Natural killer cell (primary cell): ENCODE results near the gene EPS8. TPM values are rescaled to one million over a fixed set of nuclear protein-coding genes. Genes with fewer than 3 reads are reported as not detected.

Experiments
- ATAC-seq, 3 donors: fragments of 150-1000 bp in 2 of 3; fragments of 200-7000 bp in 1 of 3; cut with Tn5 transposase; 1 replicate in 1 of 3; 2 replicates in 2 of 3; pipeline ENCODE4 v1.10.0; 2021; ENCODE audit warnings: mild to moderate bottlenecking in 2 of 3, moderate library complexity in 2 of 3
- DNase-seq, 2 donors: peaks; one replicate each; pipeline versions ENCODE4 v3.0.0 to v3.0.0-alpha.2; 2013 to 2021; ENCODE audit warnings: mixed read lengths in 1 of 2
- H3K27ac ChIP-seq: one replicate; pipeline ENCODE4 v1.5.1; 2013; ENCODE audit warnings: mild to moderate bottlenecking, low read length
- H3K27me3 ChIP-seq: one replicate; pipeline ENCODE4 v1.6.1; 2013; ENCODE audit warnings: low read length; ENCODE audit not compliant: control insufficient read depth, insufficient read depth
- H3K36me3 ChIP-seq: one replicate; pipeline ENCODE4 v1.6.1; 2013; ENCODE audit warnings: low read length; ENCODE audit not compliant: control insufficient read depth, insufficient read depth
- H3K4me1 ChIP-seq: one replicate; pipeline ENCODE4 v1.6.1; 2013; ENCODE audit warnings: low read length; ENCODE audit not compliant: control insufficient read depth, insufficient read depth
- H3K4me3 ChIP-seq: one replicate; pipeline ENCODE4 v1.5.1; 2013; ENCODE audit warnings: low read length
- H3K9me3 ChIP-seq: one replicate; pipeline ENCODE4 v1.6.1; 2013; ENCODE audit warnings: low read length; ENCODE audit not compliant: control insufficient read depth, insufficient read depth
- H3K27ac Mint-ChIP-seq, 2 donors: one replicate each; pipeline ENCODE4 v1.8.0; 2022; ENCODE audit warnings: mild to moderate bottlenecking in 2 of 2, mixed read lengths in 2 of 2, moderate library complexity in 1 of 2
- H3K27me3 Mint-ChIP-seq, 2 donors: one replicate each; pipeline ENCODE4 v1.8.0; 2022; ENCODE audit warnings: low read depth in 2 of 2, mixed read lengths in 2 of 2
- H3K36me3 Mint-ChIP-seq: one replicate; pipeline ENCODE4 v1.8.0; 2022; ENCODE audit warnings: mixed read lengths
- H3K4me1 Mint-ChIP-seq, 2 donors: one replicate each; pipeline ENCODE4 v1.8.0; 2022; ENCODE audit warnings: mixed read lengths in 2 of 2
- H3K4me3 Mint-ChIP-seq: one replicate; pipeline ENCODE4 v1.8.0; 2022; ENCODE audit warnings: mild to moderate bottlenecking, moderate library complexity, mixed read lengths
- H3K9me3 Mint-ChIP-seq, 2 donors: one replicate each; pipeline ENCODE4 v1.8.0; 2022; ENCODE audit warnings: mixed read lengths in 2 of 2
- WGBS: methylation state at CpG from one replicate; pipeline ENCODE4 v1.1.7; 2013; ENCODE audit warnings: missing lambda C conversion rate; ENCODE audit not compliant: insufficient coverage; 5-methylcytosine and 5-hydroxymethylcytosine counted together
- intact Hi-C: fragments of 100-400 bp; cut with micrococcal nuclease; formaldehyde crosslinking; loops from one replicate; pipeline ENCODE4 v1.14.2; 2022
- total RNA-seq, 4 donors: library from RNA; stranded (reverse); fragments of 120-200 nt in 1 of 4; gene quantifications; one replicate each; pipeline versions ENCODE4 v1.2.3 to v1.2.4, GENCODE V29; 2013 to 2022
- TF ChIP-seq, protein P1 (sequence below): fragments of 200-600 bp; IDR thresholded peaks from one replicate; pipeline ENCODE4 v1.8.0; 2022; ENCODE audit warnings: antibody characterized with exemption

The EPS8 gene
- total RNA-seq, 3 donors from 2014 or later (not counting 1 experiment from before 2014, with no cell fraction given), result 1.5 to 2.6 (median 1.5) TPM

DNA sequence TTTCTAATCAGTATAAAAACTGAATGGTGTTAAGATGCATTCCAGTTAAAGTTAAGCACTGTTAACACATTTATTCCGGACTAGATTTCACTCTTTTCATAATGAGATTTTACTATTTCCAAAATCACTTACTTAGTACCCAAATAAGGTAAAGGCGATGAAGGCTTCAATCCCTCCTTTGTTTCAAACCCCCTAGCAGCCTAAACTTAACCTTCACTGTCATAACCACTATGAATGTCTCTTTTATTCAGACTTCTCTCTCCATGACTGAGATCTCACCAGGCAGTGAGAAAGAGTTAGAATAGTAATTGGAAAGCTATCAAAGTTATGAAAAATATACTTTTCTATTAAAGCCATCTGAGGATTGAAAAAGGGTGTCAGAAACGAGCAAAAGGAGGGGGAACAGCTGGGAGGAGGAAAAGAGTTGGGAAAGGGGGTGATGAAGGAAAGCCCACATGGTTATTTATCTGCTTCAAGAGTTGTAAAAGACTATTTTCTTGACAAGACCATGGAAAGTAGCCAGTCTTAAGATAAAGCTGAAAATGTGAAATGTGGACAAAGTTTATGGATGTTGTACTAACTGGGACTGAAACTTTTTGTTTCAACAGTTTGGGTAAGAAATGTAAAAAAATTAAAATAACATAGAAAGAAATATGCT is 11.7 kb downstream of the EPS8 start:
- Histone ChIP-seq H3K27ac (no peak overlapping the region), H3K4me3 (no peak overlapping the region), H3K4me1 (no peaks in the 10 kb centered on the region), H3K9me3 (no peaks in the 10 kb centered on the region), H3K27me3 (peaks cover 4% of the 10 kb centered on the region), H3K36me3 (no peaks in the 10 kb centered on the region)
- H3K4me1 Mint-ChIP-seq, result no peaks in the 10 kb centered on the region
- no peaks in the 10 kb centered on the region for H3K36me3 Mint-ChIP-seq
- DNase-seq (no peak), ATAC-seq (no peak)
- H3K27me3 Mint-ChIP-seq, result peaks cover 13 to 24% of the 10 kb centered on the region in 2 donors
- H3K9me3 Mint-ChIP-seq, result no peaks in the 10 kb centered on the region
- intact Hi-C loops, result no loop called here
- 69% methylated on average over 3 of the region's 3 CpGs for WGBS
- TF ChIP-seq, protein P1, sequence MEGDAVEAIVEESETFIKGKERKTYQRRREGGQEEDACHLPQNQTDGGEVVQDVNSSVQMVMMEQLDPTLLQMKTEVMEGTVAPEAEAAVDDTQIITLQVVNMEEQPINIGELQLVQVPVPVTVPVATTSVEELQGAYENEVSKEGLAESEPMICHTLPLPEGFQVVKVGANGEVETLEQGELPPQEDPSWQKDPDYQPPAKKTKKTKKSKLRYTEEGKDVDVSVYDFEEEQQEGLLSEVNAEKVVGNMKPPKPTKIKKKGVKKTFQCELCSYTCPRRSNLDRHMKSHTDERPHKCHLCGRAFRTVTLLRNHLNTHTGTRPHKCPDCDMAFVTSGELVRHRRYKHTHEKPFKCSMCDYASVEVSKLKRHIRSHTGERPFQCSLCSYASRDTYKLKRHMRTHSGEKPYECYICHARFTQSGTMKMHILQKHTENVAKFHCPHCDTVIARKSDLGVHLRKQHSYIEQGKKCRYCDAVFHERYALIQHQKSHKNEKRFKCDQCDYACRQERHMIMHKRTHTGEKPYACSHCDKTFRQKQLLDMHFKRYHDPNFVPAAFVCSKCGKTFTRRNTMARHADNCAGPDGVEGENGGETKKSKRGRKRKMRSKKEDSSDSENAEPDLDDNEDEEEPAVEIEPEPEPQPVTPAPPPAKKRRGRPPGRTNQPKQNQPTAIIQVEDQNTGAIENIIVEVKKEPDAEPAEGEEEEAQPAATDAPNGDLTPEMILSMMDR, result no peak
- H3K4me3 Mint-ChIP-seq, result no peak overlapping the region
- no peak overlapping the region for H3K27ac Mint-ChIP-seq

DNA sequence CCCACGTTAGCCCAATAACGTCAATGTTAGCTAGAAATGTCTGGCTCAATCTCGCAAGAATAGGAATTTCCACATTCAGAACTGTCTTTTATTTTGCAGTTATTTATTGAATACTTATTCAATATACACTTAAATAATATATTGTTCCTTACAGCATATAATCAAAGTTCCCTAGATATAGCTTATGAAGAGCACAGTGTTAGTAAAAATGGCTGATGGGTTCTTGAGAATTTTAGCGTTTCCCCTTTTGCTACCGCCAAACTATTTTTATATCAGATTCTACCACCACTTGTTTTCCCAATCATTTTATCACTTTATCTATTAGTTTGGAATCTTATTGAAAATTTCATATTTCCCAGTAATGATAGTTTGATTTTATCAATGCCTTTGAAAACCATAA is 12.7 kb downstream of the EPS8 start:
- no peaks in the 10 kb centered on the region for H3K36me3 Mint-ChIP-seq
- no peak overlapping the region for H3K27ac Mint-ChIP-seq
- Histone ChIP-seq H3K4me3 (no peak overlapping the region), H3K4me1 (no peaks in the 10 kb centered on the region), H3K36me3 (no peaks in the 10 kb centered on the region), H3K9me3 (no peaks in the 10 kb centered on the region), H3K27me3 (peaks cover 4% of the 10 kb centered on the region), H3K27ac (no peak overlapping the region)
- TF ChIP-seq, protein P1, result no peak
- no peaks in the 10 kb centered on the region for H3K4me1 Mint-ChIP-seq
- no peak overlapping the region for H3K4me3 Mint-ChIP-seq
- WGBS, result 86% methylated on average over 1 of the region's 5 CpGs
- intact Hi-C loops, result no loop called here
- no peak for DNase-seq
- no peak for ATAC-seq
- peaks cover 11 to 24% of the 10 kb centered on the region in 2 donors for H3K27me3 Mint-ChIP-seq
- H3K9me3 Mint-ChIP-seq, result no peaks in the 10 kb centered on the region

DNA sequence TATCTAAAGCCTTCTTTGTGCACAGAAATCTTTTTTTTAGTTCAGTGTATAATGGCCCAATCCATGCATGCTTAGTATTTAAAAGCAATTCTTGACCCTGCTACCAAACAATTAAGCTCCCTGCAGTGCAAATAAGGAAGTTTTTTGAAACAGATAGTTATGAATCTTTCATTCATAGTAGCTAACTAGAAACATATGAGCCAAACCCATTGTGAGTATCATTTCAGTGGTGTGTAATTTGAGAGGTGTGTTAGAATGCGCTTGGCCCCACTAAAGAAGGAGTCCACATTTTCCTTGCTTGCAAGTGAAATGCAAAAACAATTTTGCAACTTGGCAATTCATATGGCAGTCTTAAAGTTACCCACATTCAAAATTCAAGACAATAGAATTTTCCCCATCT is 14.4 kb downstream of the EPS8 start:
- WGBS, result 100% methylated on average over 1 of the region's 1 CpG
- no peaks in the 10 kb centered on the region for H3K9me3 ChIP-seq
- intact Hi-C loops, result no loop called here
- Mint-ChIP-seq H3K4me1 (no peaks in the 10 kb centered on the region), H3K27ac (no peak overlapping the region), H3K9me3 (no peaks in the 10 kb centered on the region), H3K36me3 (no peaks in the 10 kb centered on the region), H3K4me3 (no peak overlapping the region), H3K27me3 (peaks cover 7 to 23% of the 10 kb centered on the region in 2 donors)
- no peak for ATAC-seq
- H3K4me3 ChIP-seq, result no peak overlapping the region
- H3K27me3 ChIP-seq, result peaks cover 4% of the 10 kb centered on the region
- H3K27ac ChIP-seq, result no peak overlapping the region
- TF ChIP-seq, protein P1, result no peak
- H3K4me1 ChIP-seq, result no peaks in the 10 kb centered on the region
- DNase-seq, result no peak
- H3K36me3 ChIP-seq, result no peaks in the 10 kb centered on the region
